NCI-H1436 treated with DMSO at 0.1 percent for 48 hours (cell line): ENCODE data around the gene IL1B.

Experiments used
- DNase-seq: peaks from one replicate; lab custom pipeline; 2025; lab: John Stamatoyannopoulos, UW

Gene IL1B

GRCh38 chr2:112803691-112804521, 32.7 kb downstream of the IL1B start:
- DNase-seq = no peak

GRCh38 chr2:112800881-112801583, 35.5 kb downstream of the IL1B start:
- no peak for DNase-seq

GRCh38 chr2:112798979-112799975, 37.3 kb downstream of the IL1B start:
- no peak for DNase-seq

- no peak for DNase-seq
Measured at GRCh38 chr2:112796486-112796885, 40.1 kb downstream of the IL1B start.

GRCh38 chr2:112795774-112796173, 40.8 kb downstream of the IL1B start:
- DNase-seq = no peak

- DNase-seq = no peak
Measured at GRCh38 chr2:112794841-112795240, 41.7 kb downstream of the IL1B start.

GRCh38 chr2:112794131-112794733, 42.3 kb downstream of the IL1B start:
- no peak for DNase-seq

GRCh38 chr2:112793449-112793978, 43.1 kb downstream of the IL1B start:
- DNase-seq = no peak

GRCh38 chr2:112792419-112792818, 44.2 kb downstream of the IL1B start:
- DNase-seq = no peak

GRCh38 chr2:112791693-112792230, 44.8 kb downstream of the IL1B start:
- DNase-seq = no peak

GRCh38 chr2:112791019-112791418, 45.6 kb downstream of the IL1B start:
- no peak for DNase-seq

- DNase-seq = no peak
Measured at GRCh38 chr2:112790305-112790704, 46.3 kb downstream of the IL1B start.

- no peak for DNase-seq
Measured at GRCh38 chr2:112789186-112789585, 47.4 kb downstream of the IL1B start.

- DNase-seq = no peak
Measured at GRCh38 chr2:112788653-112789052, 47.9 kb downstream of the IL1B start.

- no peak for DNase-seq
Measured at GRCh38 chr2:112787729-112788393, 48.7 kb downstream of the IL1B start.

GRCh38 chr2:112787294-112787693, 49.3 kb downstream of the IL1B start:
- no peak for DNase-seq

GRCh38 chr2:112784199-112785189, 52.1 kb downstream of the IL1B start, which contains the start of gene IL1A:
Gene IL1A, minus strand, starts transcription at chr2:112784493. Its CDS starts 723 bp downstream, at chr2:112783770.
- no peak for DNase-seq

- DNase-seq = no peak
Measured at GRCh38 chr2:112783187-112783714, 53.3 kb downstream of the IL1B start.

GRCh38 chr2:112782234-112782799, 54.3 kb downstream of the IL1B start:
- no peak for DNase-seq
